DLD1 (cell line): ENCODE data around the gene PAFAH1B2.
"Not testable (repeated sequence)": the region's sequence is repeated elsewhere in the genome, so short reads cannot be mapped to it uniquely, and the experiment has no call there.

Experiments used
- in situ Hi-C: cut with HindIII; loops from 2 replicates; pipeline ENCODE4 v1.10.0; 2017; ENCODE audit warnings: low sequenced_read_pairs

The PAFAH1B2 gene

GRCh38 chr11:117171404-117172061 is 27.4 kb downstream of the PAFAH1B2 start:
- in situ Hi-C loops: no loop called here

DNA sequence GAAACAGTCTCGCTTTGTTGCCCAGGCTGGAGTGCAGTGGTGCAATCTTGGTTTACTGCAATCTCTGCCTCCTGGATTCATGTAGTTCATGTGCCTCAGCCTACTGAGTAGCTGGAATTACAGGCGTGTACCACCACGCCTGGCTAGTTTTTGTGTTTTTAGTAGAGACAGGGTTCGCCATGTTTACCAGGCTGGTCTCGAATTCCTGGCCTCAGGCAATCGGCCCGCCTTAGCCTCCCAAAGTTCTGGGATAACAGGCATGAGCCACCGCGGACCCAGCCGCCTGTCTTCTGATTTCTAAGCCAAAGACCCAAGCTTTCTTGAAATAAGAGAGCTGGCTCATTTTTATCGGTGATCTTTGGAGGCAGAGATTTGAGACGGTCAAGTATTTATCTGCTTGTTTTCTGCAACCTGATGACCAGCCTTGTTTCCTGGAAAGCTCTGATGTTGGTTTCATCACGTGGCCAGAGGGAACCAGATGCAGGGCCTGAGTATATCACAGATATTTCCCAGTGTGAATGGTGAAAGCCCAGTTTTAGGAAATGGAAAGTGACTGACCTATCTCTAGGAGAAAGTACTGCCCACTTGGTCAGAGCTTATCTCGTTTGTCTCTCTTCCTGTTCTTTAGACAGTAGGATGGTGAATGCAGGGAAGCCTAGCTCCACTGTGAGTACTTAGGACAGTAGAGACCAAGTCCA is 28.8 kb downstream of the PAFAH1B2 start:
- in situ Hi-C loops: no loop called here

DNA sequence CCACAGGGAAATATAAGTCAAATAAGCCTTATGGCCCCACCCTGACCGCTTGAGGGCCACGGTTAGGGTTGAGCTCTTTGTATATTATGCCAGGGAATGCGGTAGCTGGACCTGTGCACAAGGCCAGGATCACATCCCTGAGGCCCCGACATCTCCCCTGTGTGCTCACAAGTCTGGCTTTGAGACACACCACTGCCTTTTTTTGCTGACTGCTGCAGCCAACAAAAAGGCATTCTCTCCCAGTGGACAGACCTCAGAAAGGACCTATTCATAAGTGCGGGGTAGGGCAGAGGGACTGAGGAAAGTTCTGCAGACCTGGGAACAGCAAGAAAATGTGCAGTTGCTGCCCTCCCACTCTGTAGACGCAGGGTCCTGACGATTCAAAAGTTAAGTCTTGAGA is 31.0 kb downstream of the PAFAH1B2 start:
- in situ Hi-C loops: no loop called here

- in situ Hi-C loops: no loop called here
These were observed 31.7 kb downstream of the PAFAH1B2 start for GRCh38 chr11:117175781-117176180.

- in situ Hi-C loops: no loop called here
These were observed 32.1 kb downstream of the PAFAH1B2 start for GRCh38 chr11:117176186-117176585.

DNA sequence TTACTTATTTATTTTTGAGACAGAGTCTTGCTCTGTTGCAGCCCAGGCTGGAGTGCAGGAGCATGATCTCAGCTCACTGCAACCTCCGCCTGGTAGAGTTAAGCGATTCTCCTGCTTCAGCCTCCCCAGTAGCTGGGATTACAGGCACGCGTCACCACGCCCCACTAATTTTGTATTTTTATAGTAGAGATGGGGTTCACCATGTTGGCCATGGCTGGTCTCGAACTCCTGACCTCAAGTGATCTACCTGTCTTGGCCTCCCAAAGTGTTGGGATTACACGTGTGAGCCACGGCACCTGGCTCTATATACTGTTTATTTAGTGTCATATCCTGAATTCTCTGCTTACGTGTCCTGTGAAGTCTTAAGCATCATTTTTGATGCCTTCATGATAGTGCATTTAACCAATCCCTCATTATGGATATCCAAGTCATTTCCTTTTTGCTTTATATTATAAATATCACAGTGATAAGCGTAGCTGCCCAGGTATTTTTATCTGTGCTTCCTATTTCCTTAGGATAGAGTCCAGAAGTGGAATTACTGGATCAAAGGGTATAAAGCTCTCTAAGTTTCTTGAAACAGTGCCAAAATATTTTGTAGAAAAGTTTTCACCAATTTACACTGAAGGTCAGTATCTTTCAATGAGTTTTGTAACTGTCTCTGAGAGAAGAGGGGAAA is 33.6 kb downstream of the PAFAH1B2 start:
- in situ Hi-C loops: no loop called here

GRCh38 chr11:117178210-117179034 is 34.3 kb downstream of the PAFAH1B2 start, which contains the start of gene SIDT2:
TSS of gene SIDT2 (plus strand) at chr11:117178743. CDS start at chr11:117179264, 521 bp downstream.
- in situ Hi-C loops: no loop called here

DNA sequence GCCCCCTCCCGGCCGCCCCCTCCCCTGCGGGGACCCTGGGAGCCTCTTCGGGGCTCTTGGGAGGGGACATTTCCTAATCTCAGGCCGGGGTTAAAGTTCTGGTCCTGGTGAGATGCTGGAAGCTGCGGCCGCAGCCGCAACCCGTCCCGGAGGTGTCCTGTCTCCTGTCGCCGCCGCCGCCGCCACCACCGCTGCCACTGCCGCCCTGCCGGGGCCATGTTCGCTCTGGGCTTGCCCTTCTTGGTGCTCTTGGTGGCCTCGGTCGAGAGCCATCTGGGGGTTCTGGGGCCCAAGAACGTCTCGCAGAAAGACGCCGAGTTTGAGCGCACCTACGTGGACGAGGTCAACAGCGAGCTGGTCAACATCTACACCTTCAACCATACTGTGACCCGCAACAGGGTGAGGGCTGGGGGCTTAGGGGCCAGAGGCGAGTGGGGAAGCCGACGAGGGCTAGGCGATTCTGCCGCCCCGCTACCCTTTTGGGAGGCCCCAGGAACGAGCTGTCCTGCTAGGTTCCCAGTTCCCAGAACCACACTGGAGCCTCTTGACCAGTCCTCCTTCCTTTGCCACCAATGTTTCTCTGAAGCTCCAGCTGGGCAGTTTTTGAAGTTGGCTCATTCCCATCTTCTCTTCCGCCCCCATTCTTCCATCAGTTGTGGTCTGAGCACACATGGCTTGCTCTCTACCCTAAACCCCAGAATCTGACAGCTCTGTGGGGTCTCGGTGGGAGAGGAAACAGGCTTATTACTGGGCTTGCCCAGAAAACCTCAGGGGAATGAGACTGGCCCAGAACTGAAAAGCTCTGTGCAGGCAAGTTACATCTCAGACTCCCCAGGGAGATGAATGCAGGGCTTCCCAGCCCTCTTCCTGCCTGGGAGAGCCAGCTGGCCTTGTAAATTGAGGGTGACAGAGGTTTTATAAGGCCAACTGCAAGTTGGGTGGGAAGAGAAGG is 35.2 kb downstream of the PAFAH1B2 start:
- in situ Hi-C loops: no loop called here

GRCh38 chr11:117180020-117180419 is 35.9 kb downstream of the PAFAH1B2 start:
- in situ Hi-C loops: no loop called here

DNA sequence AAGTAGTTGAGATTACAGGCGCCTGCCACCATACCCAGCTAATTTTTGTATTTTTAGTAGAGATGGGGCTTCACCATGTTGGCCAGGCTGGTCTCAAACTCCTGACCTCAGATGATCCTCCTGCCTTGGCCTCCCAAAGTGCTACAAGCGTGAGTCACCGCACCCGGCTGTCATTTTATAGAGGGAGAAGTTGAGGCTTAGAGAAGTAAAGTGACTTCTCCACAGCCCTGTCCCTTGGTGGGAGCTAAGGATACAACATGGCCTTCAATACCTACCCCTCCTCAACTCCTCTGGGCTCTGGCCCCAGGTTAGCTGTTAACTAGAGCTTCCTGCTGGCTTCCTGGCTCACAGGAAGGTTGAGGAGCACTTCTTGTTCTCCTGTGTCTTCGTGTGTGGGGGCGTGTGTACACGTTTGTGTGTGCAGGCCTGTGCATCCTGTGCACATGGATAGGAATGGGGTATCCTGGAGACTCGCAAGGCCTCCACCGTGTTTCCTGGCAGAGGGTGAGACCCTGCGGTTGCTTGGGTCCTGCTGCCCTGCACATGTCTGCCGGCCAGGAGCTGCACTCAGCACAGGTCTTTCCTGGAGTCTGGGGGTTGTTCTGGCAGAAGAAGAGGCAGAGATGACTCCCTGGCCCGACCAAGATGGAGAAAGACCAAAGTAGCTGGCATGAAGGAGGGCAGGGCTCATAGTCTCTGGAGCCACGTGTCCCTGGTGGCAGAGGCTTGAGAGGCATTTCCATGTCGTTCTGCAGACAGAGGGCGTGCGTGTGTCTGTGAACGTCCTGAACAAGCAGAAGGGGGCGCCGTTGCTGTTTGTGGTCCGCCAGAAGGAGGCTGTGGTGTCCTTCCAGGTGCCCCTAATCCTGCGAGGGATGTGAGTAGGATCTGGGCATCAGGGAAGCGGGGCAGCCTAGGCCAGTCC is 36.8 kb downstream of the PAFAH1B2 start:
- in situ Hi-C loops: no loop called here

- in situ Hi-C loops: no loop called here
These were observed 37.8 kb downstream of the PAFAH1B2 start for GRCh38 chr11:117181586-117182550.

DNA sequence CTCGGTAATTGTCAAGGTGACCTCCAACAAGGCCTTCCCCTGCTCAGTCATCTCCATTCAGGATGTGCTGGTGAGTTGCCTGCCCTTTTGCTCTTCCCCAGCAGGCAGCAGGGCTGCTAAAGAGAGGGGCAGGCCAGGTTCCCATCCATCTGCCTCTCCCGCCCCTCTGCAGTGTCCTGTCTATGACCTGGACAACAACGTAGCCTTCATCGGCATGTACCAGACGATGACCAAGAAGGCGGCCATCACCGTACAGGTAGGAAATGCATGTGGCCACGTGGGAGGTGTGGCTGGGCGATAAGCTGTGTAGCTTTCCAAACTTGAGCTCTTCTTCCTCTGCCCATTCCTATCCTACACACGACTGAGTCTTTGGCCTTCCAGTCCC is 38.5 kb downstream of the PAFAH1B2 start:
- in situ Hi-C loops: no loop called here

GRCh38 chr11:117183178-117183577 is 39.1 kb downstream of the PAFAH1B2 start:
- in situ Hi-C loops: not testable (repeated sequence)

GRCh38 chr11:117183724-117184349 is 39.8 kb downstream of the PAFAH1B2 start:
- in situ Hi-C loops: no loop called here

DNA sequence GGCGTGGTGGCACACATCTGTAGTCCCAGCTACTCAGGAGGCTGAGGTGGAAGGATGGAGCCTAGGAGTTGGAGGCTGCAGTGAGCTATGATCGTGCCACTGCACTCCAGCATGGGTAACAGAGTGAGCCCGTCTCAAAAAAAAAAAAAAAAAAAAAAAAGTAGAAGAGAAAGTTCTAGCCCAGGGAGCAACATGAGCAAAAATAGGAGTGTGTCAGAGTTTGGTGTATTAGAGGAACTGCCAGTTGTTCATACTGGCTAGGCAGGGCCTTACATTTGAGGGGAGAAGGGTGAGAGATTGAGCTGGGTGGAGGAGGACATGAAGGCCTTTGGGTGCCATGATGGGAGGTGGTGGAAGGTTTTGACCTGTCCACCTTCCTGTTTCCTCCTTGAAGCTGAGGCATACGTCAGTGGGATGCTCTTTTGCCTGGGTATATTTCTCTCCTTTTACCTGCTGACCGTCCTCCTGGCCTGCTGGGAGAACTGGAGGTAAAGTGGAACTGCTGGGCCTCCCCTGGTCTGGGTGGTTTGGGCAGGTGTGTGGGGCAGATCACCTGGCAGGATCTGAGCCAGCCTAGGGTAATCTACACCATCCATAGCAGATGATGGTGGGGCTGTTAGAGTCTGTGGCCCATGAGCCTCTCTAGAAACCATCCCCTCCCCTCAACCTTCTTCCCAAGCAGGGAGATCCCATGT is 41.8 kb downstream of the PAFAH1B2 start:
- in situ Hi-C loops: no loop called here

- in situ Hi-C loops: no loop called here
These were observed 42.3 kb downstream of the PAFAH1B2 start for GRCh38 chr11:117186431-117186761.

- in situ Hi-C loops: no loop called here
These were observed 42.9 kb downstream of the PAFAH1B2 start for GRCh38 chr11:117187007-117187406.
